Measurements from ENCODE around the gene LIPG. TPM values are rescaled to one million over a fixed set of nuclear protein-coding genes. Genes with fewer than 3 reads are reported as not detected.
"Not testable (repeated sequence)": the region's sequence is repeated elsewhere in the genome, so short reads cannot be mapped to it uniquely, and the experiment has no call there.

The LIPG gene
- total RNA-seq, 4 donors from 2014 or later: 230 to 981 (median 515) TPM

DNA sequence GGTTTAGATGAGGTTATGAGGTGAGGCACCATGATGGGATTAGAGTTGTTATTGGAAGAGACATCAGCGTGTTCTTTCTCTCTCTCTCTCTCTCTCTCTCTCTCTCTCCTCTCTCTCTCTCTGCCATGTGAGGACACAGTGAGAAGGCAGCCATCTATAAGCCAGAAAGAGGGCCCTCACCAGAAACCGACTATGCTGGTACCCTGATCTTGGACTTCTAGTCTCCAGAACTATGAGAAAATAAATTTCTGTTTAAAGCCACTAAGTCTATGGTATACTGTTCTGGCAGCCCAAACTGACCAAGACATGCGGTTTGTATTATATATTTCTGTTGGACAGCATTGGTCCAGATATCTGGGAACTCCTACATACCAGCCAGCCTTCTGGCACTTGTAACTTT lies 3.5 kb upstream of the LIPG start:
- TF ChIP-seq, protein P1, sequence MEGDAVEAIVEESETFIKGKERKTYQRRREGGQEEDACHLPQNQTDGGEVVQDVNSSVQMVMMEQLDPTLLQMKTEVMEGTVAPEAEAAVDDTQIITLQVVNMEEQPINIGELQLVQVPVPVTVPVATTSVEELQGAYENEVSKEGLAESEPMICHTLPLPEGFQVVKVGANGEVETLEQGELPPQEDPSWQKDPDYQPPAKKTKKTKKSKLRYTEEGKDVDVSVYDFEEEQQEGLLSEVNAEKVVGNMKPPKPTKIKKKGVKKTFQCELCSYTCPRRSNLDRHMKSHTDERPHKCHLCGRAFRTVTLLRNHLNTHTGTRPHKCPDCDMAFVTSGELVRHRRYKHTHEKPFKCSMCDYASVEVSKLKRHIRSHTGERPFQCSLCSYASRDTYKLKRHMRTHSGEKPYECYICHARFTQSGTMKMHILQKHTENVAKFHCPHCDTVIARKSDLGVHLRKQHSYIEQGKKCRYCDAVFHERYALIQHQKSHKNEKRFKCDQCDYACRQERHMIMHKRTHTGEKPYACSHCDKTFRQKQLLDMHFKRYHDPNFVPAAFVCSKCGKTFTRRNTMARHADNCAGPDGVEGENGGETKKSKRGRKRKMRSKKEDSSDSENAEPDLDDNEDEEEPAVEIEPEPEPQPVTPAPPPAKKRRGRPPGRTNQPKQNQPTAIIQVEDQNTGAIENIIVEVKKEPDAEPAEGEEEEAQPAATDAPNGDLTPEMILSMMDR (IDR thresholded peaks at IDR 0.05): no peak
- TF ChIP-seq POLR2A (IDR thresholded peaks at IDR 0.05): no peak
- Histone ChIP-seq H3K27ac (no peak overlapping the region), H3K4me1 (peaks cover 6 to 21% of the 10 kb centered on the region in 2 donors), H3K9me3 (no peaks in the 10 kb centered on the region), H3K36me3 (no peaks in the 10 kb centered on the region), H3K4me3 (replicated peaks in 1 of 3) (no peak overlapping the region), H3K27me3 (no peaks in the 10 kb centered on the region)
- intact Hi-C loops (cut with DNase I): no loop called here
- DNase-seq: no peak
- WGBS, 2 donors: 86 to 88% methylated on average over 3 of the region's 3 CpGs

- H3K27me3 ChIP-seq; H3K9me3 ChIP-seq; H3K36me3 ChIP-seq; intact Hi-C loops (cut with DNase I); H3K4me3 ChIP-seq (replicated peaks in 1 of 3): not testable (repeated sequence)
- peaks cover 6 to 21% of the 10 kb centered on the region in 2 donors for H3K4me1 ChIP-seq
- WGBS, 2 donors: 80 to 83% methylated on average over 16 of the region's 16 CpGs
- H3K27ac ChIP-seq: peak overlapping the region in 1 of 3 donors; percentile 12
- TF ChIP-seq, protein P1 (IDR thresholded peaks at IDR 0.05): peak in 5 of 6 experiments; percentile 15 to 69 (median 60)
- DNase-seq: peak in 1 of 2 donors; percentile 28
Observed at GRCh38 chr18:49559326-49559931, 2.4 kb upstream of the LIPG start.

DNA sequence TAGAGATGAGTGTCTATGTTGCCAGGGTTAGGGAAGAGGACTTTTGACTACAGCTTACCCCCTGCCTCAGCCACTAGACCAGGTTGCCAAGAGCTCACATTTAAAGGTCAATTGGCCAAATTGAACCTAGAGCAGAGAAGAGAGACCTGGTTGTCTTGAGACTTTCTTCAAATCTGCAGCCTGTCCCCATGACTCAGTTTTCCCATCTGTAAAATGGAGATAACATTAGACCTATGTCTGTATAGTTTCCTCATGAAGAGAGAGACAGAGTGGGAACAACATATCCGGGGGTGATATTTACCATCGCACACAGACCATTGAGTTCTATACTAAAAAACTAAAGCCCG lies 1.6 kb upstream of the LIPG start:
- H3K27me3 ChIP-seq: no peaks in the 10 kb centered on the region
- peak overlapping the region in 1 of 3 donors; percentile 62 for H3K27ac ChIP-seq
- no peak for DNase-seq
- 5 to 8% methylated on average over 3 of the region's 3 CpGs for WGBS, 2 donors
- TF ChIP-seq, protein P1 (IDR thresholded peaks at IDR 0.05): no peak
- no peak for TF ChIP-seq POLR2A (IDR thresholded peaks at IDR 0.05)
- H3K4me1 ChIP-seq: peaks cover 6 to 21% of the 10 kb centered on the region in 2 donors
- peak overlapping the region in 2 of 3 donors; percentile 21 to 54 for H3K4me3 ChIP-seq (replicated peaks in 1 of 3)
- H3K9me3 ChIP-seq: no peaks in the 10 kb centered on the region
- no peaks in the 10 kb centered on the region for H3K36me3 ChIP-seq
- intact Hi-C loops (cut with DNase I): loop anchor here (5.0 kb wide), 2 partner anchors 207 to 297 kb away; no protein-coding TSS in a partner anchor

GRCh38 chr18:49560624-49561288 lies 1.1 kb upstream of the LIPG start:
- H3K27ac ChIP-seq: peak overlapping the region in 2 of 3 donors; percentile 30 to 62
- WGBS, 2 donors: 0 to 1% methylated on average over 22 to 24 of the region's 46 CpGs
- H3K4me3 ChIP-seq (replicated peaks in 1 of 3): peak overlapping the region; percentile 54 to 91 (median 77)
- no peaks in the 10 kb centered on the region for H3K36me3 ChIP-seq
- H3K27me3 ChIP-seq: no peaks in the 10 kb centered on the region
- peaks cover 6 to 21% of the 10 kb centered on the region in 2 donors for H3K4me1 ChIP-seq
- intact Hi-C loops (cut with DNase I): loop anchor here (5.0 kb wide), 2 partner anchors 207 to 297 kb away; no protein-coding TSS in a partner anchor
- DNase-seq: peak; percentile 93 to 94
- no peaks in the 10 kb centered on the region for H3K9me3 ChIP-seq
- TF ChIP-seq POLR2A (IDR thresholded peaks at IDR 0.05): peak in 1 of 2 donors; percentile 65
- TF ChIP-seq, protein P1 (IDR thresholded peaks at IDR 0.05): no peak
